GM18909 (cell line): ENCODE measurements around the gene AIM2.
"Not testable (repeated sequence)": the region's sequence is repeated elsewhere in the genome, so short reads cannot be mapped to it uniquely, and the experiment has no call there.

Experiments
- ATAC-seq: cut with Tn5 transposase; IDR thresholded peaks from one replicate; pipeline ENCODE4 v1.9.1; 2021; ENCODE audit warnings: mild to moderate bottlenecking; ENCODE audit not compliant: unreplicated experiment, poor library complexity

AIM2 gene, protein sequence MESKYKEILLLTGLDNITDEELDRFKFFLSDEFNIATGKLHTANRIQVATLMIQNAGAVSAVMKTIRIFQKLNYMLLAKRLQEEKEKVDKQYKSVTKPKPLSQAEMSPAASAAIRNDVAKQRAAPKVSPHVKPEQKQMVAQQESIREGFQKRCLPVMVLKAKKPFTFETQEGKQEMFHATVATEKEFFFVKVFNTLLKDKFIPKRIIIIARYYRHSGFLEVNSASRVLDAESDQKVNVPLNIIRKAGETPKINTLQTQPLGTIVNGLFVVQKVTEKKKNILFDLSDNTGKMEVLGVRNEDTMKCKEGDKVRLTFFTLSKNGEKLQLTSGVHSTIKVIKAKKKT

DNA sequence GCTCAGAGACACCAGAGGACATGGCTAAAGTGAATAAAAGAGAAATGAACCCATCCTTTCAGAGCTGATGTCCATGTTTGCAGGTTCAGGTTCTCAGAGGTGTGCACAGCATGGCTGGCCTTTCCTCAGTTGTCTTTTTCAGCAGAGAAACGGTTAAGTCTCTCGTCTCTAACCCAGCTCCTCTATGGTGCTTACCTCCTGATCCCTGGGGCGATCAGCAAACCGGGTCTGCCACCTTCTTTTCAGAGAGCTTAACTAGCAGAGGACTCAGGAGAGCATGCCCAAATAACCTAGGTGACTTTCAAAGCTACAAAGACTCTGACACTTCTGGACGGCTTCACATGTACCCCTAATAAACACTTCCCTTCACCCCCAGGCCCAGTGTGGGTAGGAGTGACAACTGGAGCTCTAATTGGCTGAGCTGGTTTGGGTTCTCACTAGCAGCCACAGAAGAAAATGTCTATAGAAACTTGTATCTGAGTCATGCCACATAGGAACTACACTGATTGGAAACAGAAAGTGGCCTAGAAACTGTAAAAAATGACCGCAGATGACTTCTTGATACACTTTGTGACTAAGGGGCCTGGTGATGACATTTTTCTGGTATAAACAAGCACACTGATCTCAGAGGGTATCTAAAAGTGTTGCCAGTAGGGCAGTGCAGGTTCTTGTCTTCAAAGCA lies at the start of gene AIM2:
Gene AIM2 (minus strand): TSS at position 329 of the 682 bp plus-strand sequence. CDS start 3,267 bp downstream, outside the sequence.
- peak; percentile 92 for ATAC-seq

DNA sequence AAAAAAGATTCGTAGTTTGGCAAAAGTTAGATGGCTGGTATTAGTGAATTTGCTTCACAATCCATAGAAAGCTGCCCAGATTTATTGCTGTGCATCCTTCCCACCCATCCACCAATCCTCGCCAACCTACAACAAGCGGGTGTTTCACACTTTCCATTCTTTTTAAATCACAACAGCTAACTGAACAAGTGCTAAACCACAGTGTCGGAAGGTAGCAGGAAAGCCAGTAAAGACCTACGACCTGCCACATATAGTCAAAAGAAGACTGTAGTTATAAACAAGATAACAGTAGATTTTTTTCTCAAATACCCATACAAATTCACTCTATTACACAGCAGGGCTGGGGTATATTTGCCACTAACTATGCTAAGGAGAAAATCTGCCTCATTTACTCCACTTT lies 47.0 kb upstream of the AIM2 start:
- ATAC-seq, result no peak

DNA sequence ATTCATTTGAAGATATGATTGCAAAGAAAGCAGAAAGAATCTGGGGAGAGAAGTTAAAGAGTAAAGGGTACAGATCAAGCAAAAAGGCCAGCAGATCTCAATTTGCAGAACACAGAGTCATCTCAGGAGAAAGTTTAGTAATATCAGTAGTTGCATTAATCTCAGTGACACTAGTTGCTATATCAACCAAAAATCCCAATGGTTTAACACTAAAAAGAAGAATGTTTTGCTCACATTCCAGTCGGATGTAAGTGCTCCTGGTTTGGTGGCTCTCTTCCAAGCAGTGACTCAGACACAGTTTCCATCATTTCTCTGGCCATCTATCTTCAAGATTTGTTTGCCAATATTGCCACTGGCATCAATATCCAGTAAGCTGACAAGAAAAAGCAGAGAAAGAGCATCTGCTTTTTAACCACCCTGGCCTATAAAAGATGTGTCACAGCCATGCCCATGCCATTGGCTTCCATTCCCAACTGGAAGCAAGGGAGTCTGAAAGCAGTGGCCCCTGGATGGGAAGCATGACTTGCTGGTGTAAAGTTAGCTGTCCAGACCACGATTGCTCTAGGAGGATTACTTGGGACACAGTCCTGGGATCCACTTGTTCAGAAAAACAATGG lies 45.5 kb upstream of the AIM2 start:
- ATAC-seq, result peak; percentile 78

DNA sequence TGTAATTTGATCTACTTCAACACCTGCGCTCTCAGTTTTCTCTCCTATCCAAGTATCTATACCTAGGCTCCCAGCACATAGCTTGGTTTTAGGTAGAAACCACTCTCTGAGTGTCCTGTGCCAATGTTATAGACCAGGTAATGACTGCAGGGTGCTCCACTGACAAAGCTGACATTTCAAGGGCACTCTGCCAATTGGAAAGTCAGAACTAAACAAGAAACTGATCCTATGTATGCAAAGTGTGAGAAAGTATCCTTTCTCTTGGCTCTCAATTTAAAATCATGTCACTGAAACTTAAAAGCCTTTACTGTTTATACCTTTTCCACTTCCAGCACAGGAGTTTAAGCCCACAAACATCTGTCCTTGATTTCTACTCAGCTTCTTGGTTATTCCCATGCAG lies 45.0 kb upstream of the AIM2 start:
- ATAC-seq, result peak; percentile 70

DNA sequence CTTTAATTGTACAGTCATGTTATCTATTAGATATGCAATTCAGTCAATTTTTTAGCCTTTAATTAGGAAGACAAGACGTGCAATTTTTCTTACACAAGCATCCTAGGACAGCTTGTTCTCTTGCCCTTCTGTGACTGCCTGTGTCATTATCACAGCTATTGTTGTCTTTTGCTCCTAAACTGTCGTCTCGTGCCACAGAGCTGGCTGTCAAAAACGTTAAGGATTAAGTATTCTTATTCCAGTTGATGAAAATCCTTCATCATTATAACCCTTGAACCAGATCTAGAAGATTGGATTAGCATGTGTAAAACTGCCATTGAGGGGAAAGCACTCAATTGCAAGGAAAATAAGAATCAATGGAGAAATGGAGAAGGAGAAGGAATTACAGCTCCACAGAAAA lies 43.8 kb upstream of the AIM2 start:
- no peak for ATAC-seq

DNA sequence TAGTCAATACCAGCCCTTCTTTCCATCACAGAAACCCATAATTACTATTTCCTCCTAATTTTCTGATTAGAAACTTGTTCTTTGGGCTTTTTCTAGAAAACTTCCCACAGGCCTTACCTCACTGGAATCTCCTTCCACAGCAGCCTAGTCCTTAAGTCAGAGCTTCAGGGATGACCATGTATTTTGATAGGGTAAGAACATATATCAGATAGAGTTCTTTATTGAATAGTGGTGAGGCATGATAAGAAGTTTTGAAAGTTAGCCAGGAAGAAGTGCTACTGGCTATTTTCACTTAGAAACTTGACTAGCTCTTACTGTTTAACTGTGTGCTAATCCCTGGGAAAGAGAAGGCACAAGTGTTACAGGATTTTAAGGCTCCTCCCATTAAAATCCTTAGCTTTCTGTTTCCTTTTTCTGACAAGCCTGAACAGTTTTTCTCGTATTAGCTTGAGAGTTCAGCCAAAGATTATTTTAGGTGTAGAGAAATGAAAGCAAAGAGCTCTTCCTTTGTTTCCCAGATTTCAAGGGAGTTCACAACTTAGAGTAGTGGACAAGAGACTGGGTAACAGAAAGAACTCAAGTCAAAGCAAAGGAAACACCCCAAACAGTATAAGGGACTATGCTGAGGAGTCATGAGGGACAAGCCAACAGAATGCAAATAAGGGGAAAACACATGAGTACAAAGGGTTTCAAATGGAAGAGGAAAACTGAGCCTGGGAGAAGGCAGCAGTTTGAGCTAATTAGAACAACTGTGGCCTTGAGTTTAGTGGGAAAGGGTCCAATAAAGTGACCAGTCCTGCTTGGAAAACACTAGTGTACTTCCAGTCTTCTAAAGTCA lies 37.2 kb upstream of the AIM2 start:
- no peak for ATAC-seq

DNA sequence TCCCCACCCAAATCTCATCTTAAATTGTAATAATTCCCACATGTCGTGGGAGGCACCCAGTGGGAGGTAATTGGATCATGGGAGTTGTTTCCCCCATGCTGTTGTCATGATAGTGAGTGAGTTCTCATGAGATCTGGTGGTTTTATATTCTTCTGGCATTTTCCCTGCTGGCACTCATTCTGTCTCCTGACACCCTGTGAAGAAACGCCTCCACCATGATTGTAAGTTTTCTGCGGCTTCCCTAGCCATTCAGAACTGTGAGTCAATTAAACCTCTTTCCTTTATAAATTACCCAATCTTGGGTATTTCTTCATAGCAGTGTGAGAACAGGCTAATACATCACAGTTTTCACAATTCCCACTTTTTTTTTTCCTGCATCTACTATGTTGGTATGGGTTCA lies 26.5 kb upstream of the AIM2 start:
- not testable (repeated sequence) for ATAC-seq

DNA sequence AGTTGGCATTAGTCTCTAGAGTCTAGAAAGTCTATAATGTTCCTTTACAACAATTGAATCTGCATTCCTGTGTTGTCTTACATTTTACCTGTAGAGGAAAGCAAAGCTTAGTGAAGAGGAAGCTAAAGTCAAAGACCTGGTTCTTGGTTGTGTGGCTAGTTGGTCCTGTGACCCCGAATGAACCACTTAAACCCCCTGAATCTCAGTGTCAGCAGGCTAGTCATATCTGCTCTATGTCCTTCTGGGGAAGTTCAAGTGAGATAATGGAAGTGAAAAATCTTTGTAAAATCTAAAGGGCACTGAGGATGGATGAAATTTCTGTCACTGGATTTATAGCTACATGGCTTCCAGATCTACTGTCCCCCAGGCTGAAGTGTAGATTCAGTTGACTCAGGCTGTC lies 24.0 kb upstream of the AIM2 start:
- ATAC-seq, result no peak

DNA sequence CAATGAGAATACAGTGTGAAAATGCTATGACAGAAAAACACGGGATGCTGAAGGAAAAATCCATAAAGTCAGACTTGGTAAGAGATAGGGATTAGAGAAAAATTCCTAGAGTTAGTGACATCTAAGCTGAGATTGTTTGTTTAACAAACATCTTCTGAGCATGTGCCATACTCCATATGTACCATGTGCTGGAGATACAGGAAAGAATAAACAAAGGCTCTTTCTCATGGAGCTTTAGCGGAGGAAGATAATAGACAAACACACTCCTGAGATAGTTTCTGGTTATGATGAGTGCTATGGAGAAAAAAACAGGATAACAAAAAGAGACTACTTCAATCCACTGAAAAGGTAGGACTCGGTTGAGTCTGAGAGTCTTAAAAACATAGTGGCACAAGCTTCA lies 22.0 kb upstream of the AIM2 start:
- ATAC-seq, result no peak

DNA sequence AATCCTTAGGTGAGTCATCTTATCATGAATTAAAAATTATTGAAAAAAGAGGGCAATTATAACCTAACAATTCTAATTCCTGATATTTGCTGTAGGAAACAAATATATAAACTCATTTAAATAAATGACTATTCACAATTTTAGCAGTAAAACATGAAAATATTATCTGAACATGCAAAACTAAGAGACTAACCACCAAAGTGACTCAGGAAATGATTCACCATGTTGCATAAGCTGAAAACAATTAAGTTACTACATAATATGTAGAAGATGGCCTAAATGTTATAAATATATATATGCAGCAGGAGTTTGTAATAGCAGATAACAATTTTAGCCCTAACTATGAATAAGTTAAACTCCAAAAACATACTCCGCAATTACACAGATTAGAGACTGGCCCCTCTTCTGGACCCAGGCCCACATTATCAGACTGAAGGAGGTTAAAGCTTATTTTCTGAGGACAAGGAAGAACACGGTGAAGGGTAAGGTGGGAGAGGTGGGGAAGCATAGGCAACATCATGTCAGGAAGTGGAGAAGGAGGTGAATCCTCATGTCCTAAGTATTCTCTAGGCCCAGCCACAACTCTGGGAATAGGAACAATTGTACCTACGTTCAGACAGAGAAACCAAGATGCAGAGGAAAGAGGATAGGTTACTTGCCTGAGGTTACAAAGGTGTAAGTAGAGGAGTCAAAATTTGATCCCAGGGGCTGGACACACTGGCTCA lies 15.6 kb upstream of the AIM2 start:
- no peak for ATAC-seq

DNA sequence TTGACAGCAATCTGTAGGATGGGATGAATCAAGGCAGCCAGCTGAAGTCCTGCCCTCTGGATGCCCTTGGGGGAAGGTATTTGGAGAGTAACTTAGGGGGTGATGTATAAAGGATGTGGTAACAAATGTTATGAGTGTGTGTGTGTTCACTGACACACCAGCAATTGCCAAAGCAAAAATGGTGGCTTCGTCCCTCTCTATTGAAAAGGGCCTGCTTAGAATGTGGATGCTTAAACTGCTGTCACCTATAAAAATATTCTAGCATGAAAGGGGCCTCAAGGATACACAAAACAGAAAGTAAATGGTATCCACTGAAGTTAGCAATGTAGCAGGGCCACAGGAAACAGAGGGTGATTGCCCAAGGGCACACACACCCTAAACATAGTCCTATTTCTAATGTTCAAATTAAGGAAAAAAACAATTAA lies 15.1 kb upstream of the AIM2 start:
- ATAC-seq, result no peak

DNA sequence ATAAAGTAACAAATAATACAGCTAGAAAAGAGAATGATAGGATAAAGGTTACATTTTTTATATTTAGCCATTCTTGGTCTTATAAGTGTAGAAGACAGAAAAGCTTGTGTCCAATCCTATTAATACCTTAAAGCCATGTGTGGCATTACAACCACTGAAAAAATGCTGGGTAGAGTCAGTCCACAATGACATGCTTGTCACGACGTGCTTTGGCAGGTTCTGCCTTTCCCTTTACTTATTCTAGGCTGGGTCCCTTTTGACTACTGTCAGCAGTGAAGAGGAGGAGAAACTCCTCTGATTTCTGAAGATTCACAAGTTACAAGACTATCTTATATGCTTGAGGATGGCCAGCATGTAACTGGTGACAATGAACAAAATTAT lies 14.6 kb upstream of the AIM2 start:
- no peak for ATAC-seq

DNA sequence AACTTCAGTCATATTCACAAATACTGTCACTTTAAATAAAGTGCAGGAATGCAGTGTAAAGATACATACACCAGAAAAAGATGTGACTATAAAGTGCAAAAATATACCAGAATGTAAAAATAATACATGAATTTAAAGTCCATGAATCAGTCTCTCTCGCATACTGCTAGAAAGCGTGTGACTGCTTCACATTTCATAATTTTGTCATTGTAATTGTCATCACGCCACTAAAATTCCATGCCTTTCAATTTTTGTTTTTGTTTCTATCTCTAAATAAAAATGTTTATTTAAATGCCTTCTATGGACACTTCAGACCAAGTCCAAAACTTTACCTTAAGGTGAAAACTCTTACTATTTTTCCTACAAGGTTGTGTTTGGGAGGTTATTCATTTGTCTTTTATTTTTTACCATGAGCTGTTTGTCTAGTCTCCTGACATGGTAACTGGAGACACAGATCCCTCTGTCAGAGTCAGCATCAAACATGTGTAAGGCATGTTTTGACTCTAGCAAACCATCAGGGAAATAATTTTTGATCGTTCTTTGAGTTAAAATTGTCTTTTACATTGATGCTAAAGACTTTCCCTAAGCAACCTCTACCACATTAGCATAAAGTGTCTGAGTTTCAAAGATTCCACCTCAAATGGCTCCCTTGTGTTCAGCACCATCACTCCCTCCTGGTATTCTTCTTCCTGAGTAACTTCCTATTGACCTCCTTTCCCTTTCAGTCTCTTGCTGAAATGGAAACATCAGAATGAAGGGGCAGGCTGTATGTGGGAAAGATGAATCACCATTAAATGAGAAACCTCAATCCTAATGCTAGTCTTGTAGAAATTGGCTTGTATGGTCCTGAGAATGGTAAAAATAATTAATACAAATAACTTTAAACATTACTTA lies 14.0 kb upstream of the AIM2 start:
- ATAC-seq, result no peak

DNA sequence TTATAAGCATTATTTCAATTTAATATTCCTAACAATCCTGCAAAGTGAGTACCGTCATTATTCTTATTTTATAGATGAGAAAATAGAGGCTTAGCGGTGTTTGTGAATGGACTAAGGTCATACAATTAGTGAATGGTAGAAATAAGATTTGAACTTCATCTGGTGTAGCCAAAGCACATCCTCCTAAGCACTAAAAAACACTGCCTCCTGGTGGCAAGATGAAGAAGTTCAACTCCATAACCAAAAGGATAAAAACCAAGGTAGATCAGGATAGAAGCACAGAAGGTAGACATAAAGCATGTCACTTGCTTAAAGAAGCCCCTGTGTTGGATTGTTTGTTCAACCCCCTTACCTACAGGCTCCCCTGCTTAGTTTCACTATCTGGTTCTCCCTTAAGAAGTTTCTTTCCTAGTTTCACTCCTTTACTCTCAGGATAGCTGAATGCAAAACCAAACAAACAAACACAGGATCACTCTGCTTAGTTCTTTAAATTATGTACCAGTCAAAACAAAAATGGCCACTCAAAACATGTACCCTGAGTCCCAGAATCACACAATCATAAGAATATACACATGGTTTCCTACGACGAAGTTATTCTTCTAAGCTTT lies 12.7 kb upstream of the AIM2 start:
- peak; percentile 54 for ATAC-seq

DNA sequence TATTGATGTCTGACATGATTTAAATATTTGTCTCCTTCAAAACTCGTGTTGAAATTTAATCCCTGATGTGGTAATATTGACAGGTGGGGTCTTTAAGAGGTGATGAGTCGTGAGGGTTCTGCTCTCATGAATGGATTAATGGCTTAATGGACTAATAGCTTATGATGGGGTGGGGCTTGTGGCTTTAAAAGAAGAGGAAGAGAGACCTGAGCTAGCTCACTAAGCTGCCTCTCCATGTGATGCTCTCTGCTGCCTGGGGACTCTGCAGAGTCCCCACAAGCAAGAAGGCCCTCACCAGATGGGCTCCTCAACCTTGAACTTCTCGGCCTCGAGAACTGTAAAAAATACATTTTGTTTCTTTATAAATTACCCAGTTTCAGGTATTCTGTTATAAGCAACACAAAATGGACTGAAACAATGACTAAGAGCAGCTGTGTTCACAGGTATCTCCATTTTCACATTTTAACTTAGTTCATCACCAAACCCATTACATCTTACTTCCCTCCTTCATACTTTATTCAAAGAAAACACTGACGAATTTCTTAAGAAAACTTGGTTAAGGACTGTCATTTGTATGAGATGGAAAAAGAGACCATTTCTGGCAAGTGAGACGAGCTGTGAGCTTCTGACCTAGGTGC lies 12.1 kb upstream of the AIM2 start:
- peak; percentile 57 for ATAC-seq

DNA sequence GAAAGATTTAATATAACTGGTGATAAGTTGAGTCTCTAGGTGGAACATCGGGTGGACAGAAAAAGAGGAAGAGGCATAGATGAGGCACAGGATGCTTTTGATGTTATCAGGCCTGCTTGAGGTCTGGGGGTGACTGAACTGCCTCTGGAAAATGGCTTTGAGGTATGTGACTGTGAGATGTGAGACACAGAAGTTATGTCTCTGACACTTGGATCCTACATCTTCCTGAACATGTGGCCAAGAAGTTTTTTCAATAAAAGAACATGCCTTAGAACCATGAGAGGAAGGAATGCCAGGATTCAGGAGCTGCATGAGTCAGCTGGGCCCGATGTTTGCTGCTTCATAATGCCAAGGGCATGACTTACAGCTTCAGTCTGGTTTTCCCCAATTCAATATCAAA lies 11.5 kb upstream of the AIM2 start:
- ATAC-seq, result no peak

DNA sequence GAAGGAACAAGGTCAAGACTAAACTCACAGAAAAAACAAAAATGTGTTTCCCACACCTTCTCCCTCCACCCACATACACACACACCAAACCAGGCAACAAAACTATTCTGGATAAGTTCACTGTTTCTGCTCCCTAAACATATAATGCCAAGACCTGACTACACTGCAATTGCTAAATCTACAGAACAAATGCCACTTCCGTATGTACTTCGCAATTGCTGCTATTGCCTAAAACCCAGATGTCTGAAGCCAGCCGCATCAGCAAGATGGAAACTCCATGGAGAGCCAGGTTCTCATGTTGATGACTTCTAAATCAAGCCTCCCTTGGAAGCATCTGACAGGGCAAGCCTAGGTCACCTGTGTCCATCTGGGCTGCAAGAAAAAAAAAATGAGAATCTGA lies 8.3 kb upstream of the AIM2 start:
- no peak for ATAC-seq

DNA sequence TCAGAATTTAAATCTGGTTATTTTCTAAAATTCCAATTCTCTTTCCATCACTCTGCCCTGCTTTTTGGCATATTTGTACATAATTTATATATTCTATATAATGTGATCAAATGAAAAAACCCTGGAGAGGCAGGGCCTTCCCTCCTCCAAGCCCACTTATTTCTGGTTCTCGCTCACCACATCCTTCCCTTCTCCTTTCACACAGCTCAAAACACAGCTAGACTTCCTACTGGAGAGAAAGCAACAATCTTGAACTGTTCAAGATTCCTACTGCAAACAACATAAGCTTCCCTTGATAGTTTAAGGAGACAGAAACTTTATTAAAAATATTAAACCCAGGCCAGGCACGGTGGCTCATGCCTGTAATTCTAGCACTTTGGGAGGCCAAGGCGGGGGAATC lies 7.6 kb upstream of the AIM2 start:
- ATAC-seq, result no peak
